BLaER1 (cell line): ENCODE data around the gene BCHE.

Source experiments
- H3K27ac ChIP-seq: shearing (Covaris generic); formaldehyde crosslinking; 2 replicates; pipeline ENCODE4 v1.8.1; 2022
- H3K27me3 ChIP-seq: shearing (Covaris generic); formaldehyde crosslinking; 2 replicates; pipeline ENCODE4 v1.8.1; 2022
- H3K36me3 ChIP-seq: shearing (Covaris generic); formaldehyde crosslinking; 2 replicates; pipeline ENCODE4 v1.8.1; 2022
- H3K4me1 ChIP-seq: shearing (Covaris generic); formaldehyde crosslinking; 2 replicates; pipeline ENCODE4 v1.8.1; 2022
- H3K4me2 ChIP-seq: shearing (Covaris generic); formaldehyde crosslinking; 2 replicates; pipeline ENCODE4 v1.8.1; 2022
- H3K4me3 ChIP-seq: shearing (Covaris generic); formaldehyde crosslinking; 2 replicates; pipeline ENCODE4 v1.8.1; 2022
- H3K9ac ChIP-seq: shearing (Covaris generic); formaldehyde crosslinking; 2 replicates; pipeline ENCODE4 v1.8.1; 2022
- H3K9me3 ChIP-seq: shearing (Covaris generic); formaldehyde crosslinking; 2 replicates; pipeline ENCODE4 v1.8.1; 2022
- H4K20me1 ChIP-seq: shearing (Covaris generic); formaldehyde crosslinking; 2 replicates; pipeline ENCODE4 v1.8.1; 2022
- Cebpa-rat ChIP-seq: shearing (Covaris generic); IDR thresholded peaks from 2 replicates; pipeline ENCODE4 v1.8.1; 2022

BCHE gene

DNA sequence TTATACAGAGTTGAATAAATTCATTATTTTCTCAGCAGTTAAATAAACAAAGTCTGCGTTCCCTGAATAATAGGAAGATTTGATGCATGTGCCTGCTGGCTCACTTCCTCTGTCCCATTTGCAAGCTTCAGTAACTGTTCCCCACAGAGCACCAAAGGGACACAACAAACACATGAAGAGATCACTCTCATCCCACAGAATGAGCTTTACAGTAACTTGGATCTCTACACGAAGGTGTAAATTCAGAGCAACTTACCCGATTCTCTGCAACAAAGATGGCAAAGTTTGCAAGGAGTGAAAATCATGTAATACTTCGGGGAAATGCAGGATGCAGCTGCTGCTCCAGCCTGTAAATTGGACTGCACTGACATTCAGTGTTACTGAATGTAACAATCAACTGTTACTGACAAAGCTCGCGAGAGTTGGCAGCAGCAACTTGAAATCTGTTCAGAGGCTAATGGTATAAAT lies at the start of gene BCHE:
Gene BCHE, minus strand, starts transcription at position 366 of the 468 bp plus-strand sequence. CDS start 6,390 bp downstream, outside the sequence.
- Histone ChIP-seq H3K4me3 (no peak within 1 kb of the TSS), H3K27ac (no peak within 1 kb of the TSS), H3K4me2 (no peak within 1 kb of the TSS), H4K20me1 (no peaks in the 10 kb centered on the region), H3K4me1 (no peaks in the 10 kb centered on the region), H3K9me3 (no peaks in the 10 kb centered on the region), H3K27me3 (no peaks in the 10 kb centered on the region), H3K36me3 (no peaks in the 10 kb centered on the region), H3K9ac (no peak within 1 kb of the TSS)
- no peak for TF ChIP-seq Cebpa-rat

DNA sequence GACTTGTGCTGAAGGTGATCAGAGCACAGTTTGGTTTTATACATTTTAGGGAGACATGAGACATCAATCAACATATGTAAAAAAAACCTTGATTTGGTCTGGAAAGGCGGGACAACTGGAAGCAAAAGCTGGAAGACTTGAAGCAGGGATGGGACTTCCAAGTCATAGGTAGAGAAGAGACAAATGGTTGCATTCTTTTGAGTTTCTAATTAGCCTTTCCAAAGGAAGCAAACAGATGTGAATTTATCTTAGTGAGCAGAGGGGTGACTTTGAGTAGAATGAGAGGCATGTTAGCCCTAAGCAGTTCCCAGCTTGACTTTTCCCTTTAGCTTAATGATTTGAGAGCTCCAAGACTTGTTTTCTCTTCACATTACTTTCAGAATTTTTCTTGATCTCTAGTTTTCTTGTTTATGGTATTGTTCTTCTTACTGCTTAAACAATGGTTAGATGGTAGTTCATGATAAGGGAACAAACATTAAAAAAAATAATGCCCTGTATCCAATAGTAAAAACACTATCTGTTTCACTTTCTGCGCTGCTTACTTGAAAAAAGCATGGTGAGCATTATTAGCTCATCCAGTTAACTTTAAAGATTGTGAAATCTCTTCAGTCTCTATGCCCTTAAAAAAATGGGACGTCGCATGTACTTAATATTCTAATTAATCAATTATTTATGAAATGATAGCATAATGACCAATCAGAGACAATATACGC lies 48.5 kb upstream of the BCHE start:
- Histone ChIP-seq H3K9ac (no peak overlapping the region), H3K36me3 (no peaks in the 10 kb centered on the region), H3K27me3 (no peaks in the 10 kb centered on the region), H3K4me1 (no peaks in the 10 kb centered on the region), H3K27ac (no peak overlapping the region), H3K4me2 (no peak overlapping the region), H3K9me3 (no peaks in the 10 kb centered on the region), H4K20me1 (no peaks in the 10 kb centered on the region), H3K4me3 (no peak overlapping the region)
- no peak for TF ChIP-seq Cebpa-rat

DNA sequence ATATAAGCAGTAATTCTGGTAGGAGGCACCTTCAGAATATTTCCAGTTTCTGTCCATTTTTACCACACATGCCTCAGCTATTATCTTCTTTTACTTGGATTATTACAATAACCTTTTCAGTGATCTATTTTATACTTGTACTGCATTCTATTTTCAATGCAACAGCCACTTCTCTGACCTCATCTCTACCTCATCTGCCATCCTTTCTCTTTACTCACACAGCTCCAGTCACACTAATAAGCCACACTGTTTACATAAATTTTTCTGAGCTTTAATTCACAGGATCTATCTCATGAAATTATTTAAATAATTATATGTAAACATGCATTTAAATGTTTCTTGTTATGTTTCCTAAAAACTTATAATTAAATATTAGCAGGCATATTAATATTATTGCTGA lies 47.3 kb upstream of the BCHE start:
- no peaks in the 10 kb centered on the region for H3K4me1 ChIP-seq
- H3K27ac ChIP-seq = no peak overlapping the region
- no peaks in the 10 kb centered on the region for H3K27me3 ChIP-seq
- H3K36me3 ChIP-seq = no peaks in the 10 kb centered on the region
- no peak overlapping the region for H3K9ac ChIP-seq
- no peak for TF ChIP-seq Cebpa-rat
- H3K4me3 ChIP-seq = no peak overlapping the region
- no peaks in the 10 kb centered on the region for H4K20me1 ChIP-seq
- H3K4me2 ChIP-seq = no peak overlapping the region
- no peaks in the 10 kb centered on the region for H3K9me3 ChIP-seq

DNA sequence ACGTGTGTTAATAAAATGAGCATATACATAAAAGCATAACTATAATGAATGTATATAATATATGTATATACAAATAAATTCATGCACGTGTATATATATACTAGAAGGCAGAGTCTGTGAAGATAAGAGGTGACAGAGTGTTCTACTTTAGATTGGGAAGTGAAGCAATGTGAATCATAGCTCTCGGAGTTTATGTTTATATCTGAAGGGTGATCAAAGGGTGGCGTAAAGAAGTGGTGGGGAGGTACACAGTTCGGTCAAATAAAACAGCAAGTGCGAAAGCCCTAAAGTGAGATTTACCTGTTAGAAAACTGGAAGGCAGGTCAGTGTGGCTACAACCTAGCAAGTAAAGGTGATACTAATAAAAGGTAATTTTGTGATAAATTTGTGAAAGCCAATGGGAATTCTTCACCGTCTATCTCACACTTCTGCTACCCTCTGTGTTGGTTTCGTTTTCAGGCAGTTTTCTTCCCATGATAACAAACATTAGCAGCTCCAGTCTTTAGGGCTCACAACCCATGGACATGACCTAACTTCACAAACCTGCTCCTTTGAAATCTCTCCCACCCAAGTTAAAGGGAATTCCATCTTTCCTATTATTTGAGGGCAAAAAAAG lies 46.7 kb upstream of the BCHE start:
- no peak overlapping the region for H3K4me2 ChIP-seq

DNA sequence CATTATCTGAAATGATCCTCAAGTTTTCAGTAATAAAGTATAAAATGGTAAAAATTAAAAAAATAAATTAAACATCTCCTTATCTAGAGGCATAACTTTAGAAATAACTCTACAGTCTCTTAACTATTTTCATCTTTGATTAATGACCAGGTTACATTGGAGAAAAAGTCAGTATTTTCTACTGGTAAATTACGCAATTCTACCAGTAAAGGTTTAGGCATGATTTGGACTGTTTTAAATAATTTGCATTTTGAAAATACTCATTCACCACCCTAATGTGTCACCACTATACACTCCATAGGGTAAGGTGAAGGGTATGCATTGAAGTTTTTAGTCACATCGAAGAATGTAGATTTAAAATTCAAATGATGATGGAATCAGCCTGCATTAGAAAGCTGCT lies 45.9 kb upstream of the BCHE start:
- Histone ChIP-seq H3K4me3 (no peak overlapping the region), H3K9ac (no peak overlapping the region), H3K4me1 (no peaks in the 10 kb centered on the region), H3K36me3 (no peaks in the 10 kb centered on the region), H4K20me1 (no peaks in the 10 kb centered on the region), H3K27ac (no peak overlapping the region), H3K27me3 (no peaks in the 10 kb centered on the region), H3K4me2 (no peak overlapping the region), H3K9me3 (no peaks in the 10 kb centered on the region)
- TF ChIP-seq Cebpa-rat = no peak

More for the DNA sequence above, 46.7 kb upstream of the BCHE start:
- no peak overlapping the region for H3K4me3 ChIP-seq
- H3K9me3 ChIP-seq = no peaks in the 10 kb centered on the region
- no peaks in the 10 kb centered on the region for H3K36me3 ChIP-seq
- H3K9ac ChIP-seq = no peak overlapping the region
- no peaks in the 10 kb centered on the region for H4K20me1 ChIP-seq
- H3K4me1 ChIP-seq = no peaks in the 10 kb centered on the region
- H3K27me3 ChIP-seq = no peaks in the 10 kb centered on the region
- no peak overlapping the region for H3K27ac ChIP-seq
- no peak for TF ChIP-seq Cebpa-rat

DNA sequence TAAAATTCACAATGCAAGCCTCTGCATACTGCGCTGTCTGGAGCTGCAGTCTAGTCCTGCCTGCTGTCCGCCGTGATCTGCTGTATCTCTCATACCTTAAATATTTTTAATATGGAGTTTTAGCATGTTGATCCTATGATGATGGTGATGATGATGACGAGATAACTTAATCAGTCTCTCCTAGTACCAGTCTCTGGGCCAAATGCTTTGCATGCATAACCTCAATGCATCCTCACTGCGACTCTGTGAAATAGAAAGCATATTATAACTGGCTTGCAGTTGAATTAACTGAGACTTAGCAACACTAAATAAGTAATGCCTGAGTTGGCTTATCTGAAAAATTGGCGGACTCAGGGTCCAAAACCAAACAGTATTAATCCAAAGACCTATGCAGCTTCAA lies 38.4 kb upstream of the BCHE start:
- no peak overlapping the region for H3K9ac ChIP-seq
- TF ChIP-seq Cebpa-rat = no peak
- H3K4me2 ChIP-seq = no peak overlapping the region

DNA sequence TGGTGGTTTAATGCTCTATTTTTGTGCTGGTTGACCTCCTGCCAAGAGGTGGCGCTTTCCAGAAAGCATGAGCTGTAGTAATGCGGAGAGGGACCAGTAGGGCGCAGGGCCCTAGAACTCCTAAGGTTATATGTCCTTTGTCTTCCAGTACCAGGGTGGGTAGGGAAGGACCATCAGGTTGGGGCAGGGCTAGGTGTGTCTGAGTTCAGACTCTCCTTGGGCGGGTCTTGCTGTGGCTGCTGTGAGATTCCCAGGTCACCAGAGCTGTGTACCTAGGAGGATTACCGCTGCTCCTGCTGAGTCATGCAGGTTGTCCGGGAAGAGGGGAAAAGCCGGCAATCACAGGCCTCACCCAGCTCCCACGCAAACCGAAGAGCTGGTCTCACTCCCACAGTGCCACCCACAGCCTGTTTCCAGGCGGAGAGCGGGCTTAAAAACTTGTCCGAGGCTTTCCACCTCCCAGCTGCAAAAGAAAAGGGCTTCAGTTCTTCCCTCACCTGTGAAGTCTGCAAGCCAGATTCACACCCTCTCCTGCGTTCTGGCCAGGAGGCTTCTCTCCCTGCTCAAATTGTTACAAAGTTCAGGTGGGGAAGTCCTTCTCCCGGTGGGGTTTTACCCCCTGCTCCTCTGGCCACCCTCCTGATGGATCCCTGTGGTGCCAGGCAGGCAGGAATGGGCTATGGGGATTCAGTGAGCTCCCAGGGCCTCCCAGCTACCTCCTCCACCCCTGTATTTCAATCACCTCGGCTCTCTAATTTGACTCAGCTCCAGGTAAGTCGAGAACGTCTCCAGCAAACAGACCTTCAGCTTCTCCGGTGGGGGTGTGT lies 37.7 kb upstream of the BCHE start:
- Histone ChIP-seq H3K9ac (no peak overlapping the region), H3K9me3 (no peaks in the 10 kb centered on the region), H4K20me1 (no peaks in the 10 kb centered on the region), H3K4me2 (no peak overlapping the region), H3K27ac (no peak overlapping the region), H3K4me3 (no peak overlapping the region), H3K36me3 (no peaks in the 10 kb centered on the region), H3K27me3 (no peaks in the 10 kb centered on the region), H3K4me1 (no peaks in the 10 kb centered on the region)
- no peak for TF ChIP-seq Cebpa-rat

More for the DNA sequence above, 38.4 kb upstream of the BCHE start:
- Histone ChIP-seq H4K20me1 (no peaks in the 10 kb centered on the region), H3K4me1 (no peaks in the 10 kb centered on the region), H3K9me3 (no peaks in the 10 kb centered on the region), H3K4me3 (no peak overlapping the region), H3K27me3 (no peaks in the 10 kb centered on the region), H3K27ac (no peak overlapping the region), H3K36me3 (no peaks in the 10 kb centered on the region)

DNA sequence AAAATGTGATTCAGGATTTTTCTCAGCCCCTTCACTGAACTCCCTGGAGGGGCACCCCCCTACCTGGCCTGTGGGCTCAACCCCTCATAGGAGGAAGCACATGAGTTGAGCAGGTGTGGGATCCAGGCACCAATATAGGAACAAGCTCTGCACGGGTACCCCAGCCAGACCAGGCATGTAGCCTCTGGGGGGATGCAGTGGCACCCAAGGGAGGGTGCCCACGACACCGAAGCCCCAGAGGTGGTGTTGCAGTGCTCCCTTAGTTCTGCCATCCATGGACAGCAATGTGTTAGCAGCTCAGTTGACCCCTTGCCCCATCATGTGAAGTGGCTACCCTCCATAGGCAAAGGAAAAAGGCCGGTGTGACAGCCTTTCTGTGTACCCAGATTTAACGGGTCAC lies 30.9 kb upstream of the BCHE start:
- H3K4me1 ChIP-seq = no peaks in the 10 kb centered on the region
- no peak for TF ChIP-seq Cebpa-rat

DNA sequence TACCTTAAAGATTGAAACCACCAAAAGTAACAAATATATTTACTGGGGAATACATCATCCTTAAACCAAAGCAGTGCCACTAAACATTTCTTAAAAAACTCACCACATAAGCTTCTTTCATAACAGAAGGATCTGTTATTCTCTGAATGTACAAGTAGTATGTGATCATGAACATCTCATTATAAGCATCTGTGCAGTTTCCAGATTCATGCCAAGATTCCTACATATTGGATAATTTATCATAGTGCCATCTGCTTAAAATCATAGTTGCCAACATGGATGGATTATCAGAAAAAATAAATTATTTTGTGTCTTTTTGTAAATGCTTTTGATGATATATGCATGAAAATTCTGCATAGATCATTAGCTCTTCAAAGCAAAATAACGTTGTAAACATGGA lies 21.8 kb upstream of the BCHE start:
- Histone ChIP-seq H3K4me2 (no peak overlapping the region), H3K27ac (no peak overlapping the region), H3K4me1 (no peaks in the 10 kb centered on the region), H3K4me3 (no peak overlapping the region), H3K36me3 (no peaks in the 10 kb centered on the region), H3K9me3 (no peaks in the 10 kb centered on the region), H4K20me1 (no peaks in the 10 kb centered on the region), H3K27me3 (no peaks in the 10 kb centered on the region), H3K9ac (no peak overlapping the region)
- no peak for TF ChIP-seq Cebpa-rat

More for the DNA sequence above, 30.9 kb upstream of the BCHE start:
- Histone ChIP-seq H3K27me3 (no peaks in the 10 kb centered on the region), H3K9me3 (no peaks in the 10 kb centered on the region), H3K36me3 (no peaks in the 10 kb centered on the region), H4K20me1 (no peaks in the 10 kb centered on the region), H3K9ac (no peak overlapping the region), H3K4me3 (no peak overlapping the region), H3K27ac (no peak overlapping the region), H3K4me2 (no peak overlapping the region)

DNA sequence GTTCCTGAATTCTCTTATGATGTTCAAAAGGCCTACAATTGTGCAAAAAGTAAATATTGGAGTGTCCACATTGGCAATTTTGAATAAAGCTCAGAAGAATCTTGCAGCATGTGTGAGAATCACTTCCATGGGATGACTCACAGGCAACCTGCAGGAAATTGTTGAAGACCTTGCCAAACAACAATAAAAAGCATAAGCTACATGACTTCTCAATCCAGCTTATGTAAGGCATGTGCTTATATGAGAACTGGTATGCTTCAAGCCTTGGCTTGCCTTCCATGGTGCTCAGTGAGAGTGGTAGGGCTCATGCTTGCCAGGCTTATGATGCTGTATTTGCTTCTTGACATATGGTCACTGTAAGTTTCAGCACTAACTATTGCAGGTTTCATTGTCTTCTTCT lies 18.4 kb upstream of the BCHE start:
- Histone ChIP-seq H3K4me2 (no peak overlapping the region), H3K9ac (no peak overlapping the region), H3K4me3 (no peak overlapping the region), H3K36me3 (no peaks in the 10 kb centered on the region), H3K4me1 (no peaks in the 10 kb centered on the region), H3K9me3 (no peaks in the 10 kb centered on the region), H3K27me3 (no peaks in the 10 kb centered on the region), H3K27ac (no peak overlapping the region), H4K20me1 (no peaks in the 10 kb centered on the region)
- no peak for TF ChIP-seq Cebpa-rat
